Thymus (tissue), 11 donors: Measurements from ENCODE around the gene LIPA. TPM values are rescaled to one million over a fixed set of nuclear protein-coding genes. Genes with fewer than 3 reads are reported as not detected.
"Not testable (repeated sequence)": the region's sequence is repeated elsewhere in the genome, so short reads cannot be mapped to it uniquely, and the experiment has no call there.

ENCODE experiments used
- DNase-seq, 9 donors: peaks; one replicate each; pipeline ENCODE4 v3.0.0-alpha.2; 2013; ENCODE audit warnings: low spot score in 9 of 9, low read depth in 6 of 9, missing footprints in 1 of 9
- H3K27ac ChIP-seq, 2 donors: one replicate each; pipeline ENCODE4 v1.5.1; 2013; ENCODE audit warnings: control low read depth in 1 of 2, low read depth in 1 of 2, low read length in 1 of 2, mild to moderate bottlenecking in 1 of 2, moderate library complexity in 1 of 2
- H3K27me3 ChIP-seq, 2 donors: one replicate each; pipeline ENCODE4 v1.5.1; 2013; ENCODE audit warnings: low read length in 1 of 2; ENCODE audit not compliant: control insufficient read depth in 2 of 2, insufficient read depth in 1 of 2
- H3K36me3 ChIP-seq, 2 donors: one replicate each; pipeline ENCODE4 v1.5.1; 2013; ENCODE audit warnings: low read length in 1 of 2, mild to moderate bottlenecking in 1 of 2, moderate library complexity in 1 of 2; ENCODE audit not compliant: control insufficient read depth in 2 of 2, insufficient read depth in 2 of 2
- H3K4me1 ChIP-seq, 2 donors: one replicate each; pipeline ENCODE4 v1.5.1; 2013; ENCODE audit warnings: low read length in 2 of 2; ENCODE audit not compliant: control insufficient read depth in 2 of 2, insufficient read depth in 2 of 2
- H3K4me3 ChIP-seq, 2 donors: one replicate each; pipeline ENCODE4 v1.5.1; 2013; ENCODE audit warnings: low read length in 2 of 2, control low read depth in 1 of 2, mild to moderate bottlenecking in 1 of 2
- H3K9me3 ChIP-seq, 2 donors: one replicate each; pipeline ENCODE4 v1.5.1; 2013; ENCODE audit warnings: low read length in 1 of 2, mild to moderate bottlenecking in 1 of 2; ENCODE audit not compliant: control insufficient read depth in 2 of 2, insufficient read depth in 1 of 2
- WGBS: extraction: QIAGEN DNeasy Blood & Tissue Kit; methylation state at CpG from one replicate; pipeline ENCODE4 v1.1.7; 2013; 5-methylcytosine and 5-hydroxymethylcytosine counted together
- polyA plus RNA-seq: library from polyadenylated mRNA; stranded (reverse); fragments of 200-250 nt; gene quantifications from one replicate; pipeline ENCODE4 v1.2.3, GENCODE V29; 2013
- total RNA-seq: library from RNA; stranded (reverse); fragments of 120-200 nt; gene quantifications from one replicate; pipeline ENCODE4 v1.2.4, GENCODE V29; 2013
- donor health status: healthy.

The LIPA gene
- total and polyA plus RNA-seq, 2 donors: 45.9 to 62.3 TPM

DNA sequence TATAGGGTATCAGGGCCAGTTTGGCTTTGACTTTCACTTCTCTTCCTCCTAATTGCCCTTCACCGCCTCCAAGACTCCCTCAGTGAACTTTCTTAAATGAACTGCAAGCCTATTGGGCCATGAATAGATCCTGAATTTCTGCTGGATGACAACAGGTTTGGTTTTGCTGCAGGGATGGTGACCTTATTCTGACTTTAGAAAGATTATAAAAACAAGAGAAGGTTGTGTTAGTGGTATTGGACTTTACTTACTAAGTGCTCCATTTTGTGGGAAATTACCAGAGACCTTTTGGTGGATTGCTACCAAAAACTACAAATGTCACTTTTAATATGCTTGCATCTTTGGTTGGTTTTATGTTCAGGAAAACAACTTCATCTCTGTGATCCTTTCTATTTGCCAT is 11.5 kb upstream of the LIPA start:
- Histone ChIP-seq H3K9me3 (peaks cover 0 to 15% of the 10 kb centered on the region in 2 donors), H3K4me3 (no peak overlapping the region), H3K27me3 (no peaks in the 10 kb centered on the region), H3K4me1 (peaks cover 0 to 4% of the 10 kb centered on the region in 2 donors), H3K36me3 (no peaks in the 10 kb centered on the region), H3K27ac (no peak overlapping the region)
- 98% methylated on average over 1 of the region's 1 CpG for WGBS
- no peak for DNase-seq

DNA sequence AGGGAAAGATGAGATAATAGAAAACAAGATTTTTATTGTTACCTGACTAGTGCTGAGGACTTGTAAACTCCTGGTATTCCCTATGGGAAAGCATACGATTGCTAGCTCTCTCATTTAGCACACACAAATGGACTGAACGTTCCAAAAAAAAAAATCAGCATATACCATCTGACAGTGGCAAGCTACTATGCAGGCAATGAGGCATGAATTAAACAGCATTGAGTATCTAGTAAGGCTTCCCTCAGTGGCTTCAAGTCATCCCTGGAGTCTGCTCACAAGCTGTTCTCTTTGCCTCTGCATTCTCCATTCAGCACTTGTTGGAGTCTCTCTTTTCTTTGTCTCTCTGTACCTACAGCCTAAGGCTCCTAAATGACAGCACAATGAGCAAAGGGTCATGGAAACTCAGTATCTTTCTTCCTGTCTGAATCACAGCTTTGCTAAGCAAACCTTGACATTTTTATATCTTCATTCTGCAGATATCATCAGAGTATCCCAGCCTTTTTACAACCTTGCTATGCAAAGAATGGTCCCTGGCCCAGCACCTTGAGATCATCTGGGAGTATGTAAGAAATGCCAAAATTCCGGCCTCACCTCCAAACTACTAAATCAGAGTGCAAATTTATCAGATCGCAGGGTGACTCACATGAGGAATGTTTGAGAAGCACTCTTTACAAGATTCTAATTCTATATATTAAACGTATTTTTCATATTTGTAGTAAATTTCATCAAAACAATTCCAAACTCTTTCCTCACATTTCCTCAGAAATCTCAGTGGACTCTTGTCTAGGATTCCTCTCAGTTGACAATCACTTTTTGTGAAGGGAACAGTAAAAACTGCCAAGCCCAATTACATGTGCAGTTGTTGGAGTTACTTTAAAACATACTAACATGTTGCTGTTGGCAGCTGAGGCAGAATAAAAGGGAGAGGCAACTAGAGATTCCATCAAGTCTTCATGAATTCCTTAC is 10.8 kb upstream of the LIPA start:
- Histone ChIP-seq H3K4me3 (no peak overlapping the region), H3K4me1 (peaks cover 0 to 4% of the 10 kb centered on the region in 2 donors), H3K27me3 (no peaks in the 10 kb centered on the region), H3K36me3 (no peaks in the 10 kb centered on the region), H3K27ac (no peak overlapping the region), H3K9me3 (peaks cover 0 to 15% of the 10 kb centered on the region in 2 donors)
- WGBS: 97% methylated on average over 5 of the region's 5 CpGs
- DNase-seq: no peak

DNA sequence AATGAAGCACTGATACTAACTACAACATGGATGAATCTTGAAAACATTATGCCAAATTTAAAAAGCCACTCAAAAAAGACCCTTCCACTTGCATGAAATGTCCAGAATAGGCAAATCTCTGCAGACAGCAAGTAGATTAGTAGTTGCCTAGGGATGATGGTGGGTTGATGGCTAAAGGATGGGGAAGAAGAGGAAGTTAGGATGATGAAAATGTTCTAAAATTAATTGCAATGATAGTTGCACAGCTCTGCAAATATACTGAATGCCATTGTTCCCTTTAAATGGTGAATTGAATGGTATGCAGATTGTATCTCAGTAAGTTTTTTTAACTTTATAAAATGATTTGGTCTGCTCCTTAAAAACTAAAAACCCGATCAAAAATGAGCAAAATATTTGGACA is 7.3 kb upstream of the LIPA start:
- Histone ChIP-seq H3K27ac (no peak overlapping the region), H3K27me3 (no peaks in the 10 kb centered on the region), H3K4me1 (peaks cover 0 to 4% of the 10 kb centered on the region in 2 donors), H3K36me3 (no peaks in the 10 kb centered on the region), H3K9me3 (peaks cover 2 to 9% of the 10 kb centered on the region in 2 donors), H3K4me3 (no peak overlapping the region)
- DNase-seq: no peak
- WGBS: 95% methylated on average over 1 of the region's 1 CpG

DNA sequence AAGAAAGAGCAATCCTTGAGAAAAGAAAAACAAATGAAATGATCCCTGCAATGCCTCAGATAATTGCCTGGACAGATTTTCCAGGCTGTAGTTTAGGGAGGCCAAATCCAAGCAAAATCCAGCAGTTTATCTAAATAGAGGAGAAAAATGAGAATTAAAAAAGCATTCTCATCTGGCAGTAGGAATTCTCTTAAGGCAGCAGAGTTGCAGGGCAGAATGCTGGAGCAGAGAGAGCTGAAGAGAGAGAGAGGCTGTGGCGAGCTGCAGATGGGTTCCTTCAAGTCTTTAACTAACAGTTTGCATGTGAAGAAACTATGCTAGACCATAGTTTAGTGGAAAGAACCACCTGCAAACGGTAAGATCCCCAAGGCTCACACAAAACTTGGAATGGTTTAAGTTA is 6.0 kb upstream of the LIPA start:
- peaks cover 3 to 9% of the 10 kb centered on the region in 2 donors for H3K9me3 ChIP-seq
- WGBS: 95% methylated on average over 2 of the region's 2 CpGs
- H3K36me3 ChIP-seq: no peaks in the 10 kb centered on the region
- H3K4me3 ChIP-seq: no peak overlapping the region
- no peaks in the 10 kb centered on the region for H3K27me3 ChIP-seq
- no peak for DNase-seq
- H3K27ac ChIP-seq: no peak overlapping the region
- H3K4me1 ChIP-seq: peaks cover 0 to 4% of the 10 kb centered on the region in 2 donors

DNA sequence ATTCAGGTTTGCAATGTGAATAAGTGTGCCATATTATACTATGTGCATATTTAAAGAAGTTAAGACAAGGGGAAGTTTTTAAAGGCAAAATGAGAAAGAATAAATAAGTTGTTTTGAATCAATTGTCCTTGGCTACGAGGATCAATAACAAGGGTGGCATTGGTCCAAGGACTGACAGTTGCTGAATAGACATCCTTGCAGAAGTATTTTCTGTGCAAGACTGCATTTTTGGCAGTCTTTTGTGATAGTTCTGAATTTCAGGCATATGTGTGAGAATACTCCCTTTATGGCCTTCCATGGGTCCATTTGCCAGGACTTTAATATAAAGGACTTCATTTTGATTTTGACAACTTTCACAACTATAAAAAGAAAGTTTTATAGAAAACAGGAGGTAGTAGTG is 5.4 kb upstream of the LIPA start:
- Histone ChIP-seq H3K4me3 (no peak overlapping the region), H3K27ac (no peak overlapping the region), H3K9me3 (peaks cover 3 to 9% of the 10 kb centered on the region in 2 donors), H3K4me1 (peaks cover 0 to 4% of the 10 kb centered on the region in 2 donors), H3K27me3 (no peaks in the 10 kb centered on the region), H3K36me3 (no peaks in the 10 kb centered on the region)
- no peak for DNase-seq
- 92% methylated on average over 1 of the region's 1 CpG for WGBS

DNA sequence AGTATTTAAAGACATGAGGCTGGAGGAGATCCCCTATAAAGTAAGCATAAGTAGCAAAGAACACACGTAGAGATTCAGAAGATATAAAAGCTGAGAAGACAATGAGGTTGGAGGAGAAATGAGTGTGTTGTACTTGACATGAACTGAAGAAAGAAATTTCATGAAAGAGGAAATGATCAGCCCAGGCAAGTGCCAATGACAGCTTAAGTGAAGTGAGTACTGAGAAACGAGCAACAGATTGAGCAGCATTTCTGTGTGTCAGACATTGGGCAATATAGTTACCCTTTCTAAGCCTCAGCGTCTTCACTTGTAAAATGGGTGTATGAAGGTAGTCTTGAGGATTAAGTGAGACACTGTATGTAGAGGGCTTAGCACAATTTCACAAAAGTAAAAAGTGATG is 4.8 kb upstream of the LIPA start:
- WGBS: 93% methylated on average over 3 of the region's 3 CpGs
- Histone ChIP-seq H3K4me1 (peaks cover 0 to 5% of the 10 kb centered on the region in 2 donors), H3K9me3 (peaks cover 3 to 9% of the 10 kb centered on the region in 2 donors), H3K27ac (no peak overlapping the region), H3K4me3 (no peak overlapping the region), H3K36me3 (no peaks in the 10 kb centered on the region), H3K27me3 (no peaks in the 10 kb centered on the region)
- DNase-seq: no peak

DNA sequence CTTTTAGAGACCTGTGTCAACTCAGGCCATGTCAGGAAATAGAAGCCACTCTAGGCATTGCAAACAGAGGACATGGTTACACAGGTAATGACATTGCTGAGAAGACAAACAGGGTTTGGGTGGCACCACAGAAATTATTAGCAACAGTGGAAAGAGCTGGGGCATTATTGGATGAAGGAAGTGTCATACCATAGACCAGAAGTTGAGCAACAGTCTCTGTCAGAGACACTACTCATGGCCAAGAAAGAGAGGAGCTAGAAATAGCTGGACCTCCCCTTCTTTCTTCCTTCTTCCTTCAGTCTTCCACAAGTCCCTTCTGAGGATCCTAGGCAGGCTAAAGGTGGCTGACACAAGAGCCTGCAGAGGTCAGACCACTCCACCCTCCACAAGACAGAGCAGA is 4.2 kb upstream of the LIPA start:
- H3K27ac ChIP-seq: no peak overlapping the region
- no peak for DNase-seq
- H3K36me3 ChIP-seq: no peaks in the 10 kb centered on the region
- H3K4me1 ChIP-seq: peaks cover 0 to 11% of the 10 kb centered on the region in 2 donors
- H3K27me3 ChIP-seq: no peaks in the 10 kb centered on the region
- no peak overlapping the region for H3K4me3 ChIP-seq
- peaks cover 3 to 9% of the 10 kb centered on the region in 2 donors for H3K9me3 ChIP-seq

DNA sequence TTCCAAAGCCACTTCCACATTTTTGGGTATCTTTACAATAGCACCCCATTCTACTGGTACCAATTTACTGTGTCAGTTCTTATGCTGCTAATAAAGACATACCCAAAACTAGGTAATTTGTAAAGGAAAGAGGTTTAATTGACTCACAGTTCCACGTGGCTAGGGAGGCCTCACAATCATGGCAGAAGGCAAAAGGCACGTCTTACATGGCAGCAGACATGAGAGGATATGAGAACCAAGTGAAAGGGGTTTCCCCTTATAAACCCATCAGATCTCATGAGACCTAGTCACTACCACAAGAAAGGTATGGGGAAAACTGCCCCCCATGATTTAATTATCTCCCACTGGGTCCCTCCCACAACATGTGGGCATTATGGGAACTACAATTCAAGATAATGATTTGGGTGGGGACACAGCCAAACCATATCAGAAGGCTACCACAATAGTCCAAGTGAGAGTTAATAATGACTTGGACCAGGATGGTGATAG is 3.6 kb upstream of the LIPA start:
- H3K4me3 ChIP-seq, H3K36me3 ChIP-seq, DNase-seq, H3K9me3 ChIP-seq, H3K27me3 ChIP-seq, H3K27ac ChIP-seq, H3K4me1 ChIP-seq: not testable (repeated sequence)
- WGBS: 88% methylated on average over 2 of the region's 2 CpGs

DNA sequence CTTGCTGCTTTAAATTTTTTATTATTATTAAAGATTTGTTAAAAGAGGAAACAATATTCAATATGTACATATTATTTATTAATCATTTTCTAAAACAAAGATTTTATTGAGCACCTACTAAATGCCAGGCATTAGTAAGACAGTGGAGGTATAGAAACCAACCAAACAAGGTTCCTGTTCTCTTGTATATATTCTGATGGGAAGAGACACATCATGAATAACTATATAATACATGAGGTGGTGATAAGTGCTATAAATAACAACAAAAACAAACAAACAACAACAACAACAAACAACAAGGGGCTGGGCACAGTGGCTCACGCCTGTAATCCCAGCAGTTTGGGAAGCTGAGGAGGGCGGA is 630 bp upstream of the LIPA start:
- no peak for DNase-seq
- H3K4me1 ChIP-seq: peaks cover 0 to 8% of the 10 kb centered on the region in 2 donors
- H3K9me3 ChIP-seq: peaks cover 3 to 9% of the 10 kb centered on the region in 2 donors
- WGBS: 98% methylated on average over 2 of the region's 2 CpGs
- no peak overlapping the region for H3K27ac ChIP-seq
- no peaks in the 10 kb centered on the region for H3K36me3 ChIP-seq
- H3K27me3 ChIP-seq: no peaks in the 10 kb centered on the region
- H3K4me3 ChIP-seq: peak overlapping the region in 1 of 2 donors; percentile 66
